SKM-1 treated with dmso at 0.1 percent for 144 hours (cell line): Measurements from ENCODE around the gene CEL.
"Not testable (repeated sequence)": the region's sequence is repeated elsewhere in the genome, so short reads cannot be mapped to it uniquely, and the experiment has no call there.

Experiments
- DNase-seq: peaks from one replicate; lab custom pipeline; 2025; ENCODE audit not compliant: unreplicated experiment; lab: John Stamatoyannopoulos, UW

Gene CEL

GRCh38 chr9:133046900-133047295 lies 14.9 kb upstream of the CEL start:
- DNase-seq, result no peak

- DNase-seq, result no peak
Measured at GRCh38 chr9:133048595-133048994, 13.2 kb upstream of the CEL start.

DNA sequence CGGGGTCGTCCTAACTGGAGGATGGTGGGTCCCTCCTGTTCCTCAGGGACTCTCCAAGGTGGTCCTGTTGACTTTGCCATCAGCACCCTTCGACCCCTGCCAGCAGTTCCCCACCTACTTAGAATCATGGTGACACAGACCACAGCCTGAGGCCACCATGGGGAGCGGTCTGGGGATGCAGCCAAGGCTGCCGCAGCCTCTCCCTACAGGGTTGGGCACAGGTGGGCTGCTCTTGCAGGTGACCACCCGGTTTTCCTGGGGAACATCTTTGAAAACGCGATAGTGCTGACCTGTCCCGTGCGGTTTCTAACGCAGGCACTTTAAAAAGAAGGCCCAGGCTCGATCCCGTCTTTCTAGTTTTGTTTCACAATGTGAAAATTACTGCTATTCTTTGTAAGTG lies 12.7 kb upstream of the CEL start:
- no peak for DNase-seq

DNA sequence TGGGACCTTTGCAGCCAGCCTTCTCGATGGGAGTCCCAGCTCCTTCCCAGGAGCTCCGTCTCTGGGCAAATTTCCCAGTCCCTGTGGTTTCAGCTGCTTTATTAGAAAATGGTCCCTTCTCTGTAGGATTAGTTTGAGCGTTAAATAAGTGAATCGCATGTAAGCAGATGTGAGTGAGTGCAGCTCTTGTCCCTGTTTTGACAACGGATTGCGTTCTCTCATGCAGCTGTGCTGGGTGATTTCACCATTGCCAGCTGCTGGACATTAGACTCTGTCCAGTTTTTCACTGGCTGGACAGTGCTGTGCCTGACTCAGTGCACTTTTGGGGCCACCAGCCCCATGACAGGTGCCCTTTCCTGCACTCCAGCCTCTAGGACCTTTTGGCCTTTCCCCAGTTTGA lies 11.6 kb upstream of the CEL start:
- DNase-seq, result no peak

DNA sequence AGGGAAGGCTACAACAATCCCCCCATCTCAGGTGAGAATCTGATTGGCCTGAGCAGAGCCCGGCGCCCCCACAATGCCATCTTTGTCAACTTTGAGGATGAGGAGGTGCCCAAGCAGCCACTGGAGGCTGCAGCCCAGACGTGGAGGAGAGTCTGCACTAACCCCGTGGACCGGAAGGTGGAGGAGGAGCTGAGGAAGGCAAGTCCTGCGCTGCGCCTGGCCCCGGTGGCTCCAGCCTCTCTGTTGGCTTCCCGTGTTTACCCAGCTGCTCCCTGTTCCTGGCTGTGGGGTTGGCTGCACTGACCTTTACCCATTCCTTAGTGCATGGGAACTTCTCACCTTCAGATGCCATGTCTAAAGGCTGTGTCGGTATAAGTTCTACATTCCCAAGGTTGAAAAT lies 11.0 kb upstream of the CEL start:
- DNase-seq, result no peak

- DNase-seq, result no peak
Measured at GRCh38 chr9:133051281-133051900, 10.4 kb upstream of the CEL start.

DNA sequence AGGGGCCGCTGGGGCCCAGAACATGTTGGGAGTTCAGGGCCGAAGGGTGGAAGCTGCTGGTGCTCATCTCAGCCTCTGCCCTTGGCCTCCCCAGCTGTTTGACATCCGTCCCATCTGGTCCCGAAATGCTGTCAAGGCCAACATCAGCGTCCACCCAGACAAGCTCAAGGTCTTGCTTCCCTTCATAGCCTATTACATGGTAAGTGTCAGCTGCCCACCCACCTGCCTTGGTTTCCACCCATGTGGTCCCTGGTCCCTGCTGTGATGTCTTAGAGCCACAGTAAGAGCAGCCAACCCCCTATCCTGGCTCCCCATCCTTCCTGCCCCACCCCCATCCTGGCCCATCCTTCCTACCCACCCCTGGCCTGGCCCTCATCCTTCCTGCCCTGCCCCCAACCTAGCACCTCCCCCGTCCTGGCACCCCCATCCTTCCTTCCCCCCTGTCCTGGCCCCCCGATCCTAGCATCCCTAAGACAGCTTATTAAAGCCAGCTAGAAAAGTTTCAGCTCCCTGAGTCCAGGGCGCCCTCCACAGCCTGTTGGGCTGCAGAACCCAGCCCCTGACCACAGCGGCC lies 9.7 kb upstream of the CEL start:
- DNase-seq, result no peak

DNA sequence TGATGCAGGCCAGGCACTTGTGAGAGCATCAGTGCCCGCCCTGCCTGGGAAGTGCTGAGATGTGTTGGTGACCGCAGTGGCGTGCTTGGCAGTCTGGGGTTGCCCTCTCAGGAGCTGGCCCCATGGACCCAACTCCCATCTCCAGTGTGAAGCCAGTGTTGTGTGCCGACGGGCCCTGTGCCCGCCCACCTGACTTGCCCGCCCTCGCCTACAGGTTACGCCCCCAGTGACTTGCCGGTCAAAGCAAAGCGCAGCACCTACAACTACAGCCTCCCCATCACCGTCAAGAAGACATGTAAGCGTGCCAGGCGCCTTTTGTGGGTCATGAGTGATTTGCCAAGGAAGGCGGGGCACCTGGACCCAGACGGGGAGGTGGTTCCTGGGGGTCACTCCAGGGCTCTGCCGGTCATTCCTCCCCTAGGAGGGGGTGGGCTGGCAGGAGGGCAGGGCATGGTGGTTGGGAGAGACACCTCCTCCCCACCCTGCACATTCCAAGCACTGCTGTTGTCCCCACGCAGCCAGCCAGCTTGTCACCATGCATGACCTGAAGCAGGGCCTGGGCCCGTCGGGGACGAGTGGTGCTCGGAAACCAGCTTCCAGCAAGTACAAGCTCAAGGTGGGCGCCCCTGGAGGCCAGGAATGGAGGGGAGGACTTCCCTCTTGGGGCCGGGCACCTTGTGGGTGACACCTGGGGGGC lies 7.4 kb upstream of the CEL start:
- DNase-seq, result no peak

GRCh38 chr9:133054966-133055365 lies 6.8 kb upstream of the CEL start:
- DNase-seq, result no peak

GRCh38 chr9:133055788-133056420 lies 5.9 kb upstream of the CEL start:
- DNase-seq, result no peak

DNA sequence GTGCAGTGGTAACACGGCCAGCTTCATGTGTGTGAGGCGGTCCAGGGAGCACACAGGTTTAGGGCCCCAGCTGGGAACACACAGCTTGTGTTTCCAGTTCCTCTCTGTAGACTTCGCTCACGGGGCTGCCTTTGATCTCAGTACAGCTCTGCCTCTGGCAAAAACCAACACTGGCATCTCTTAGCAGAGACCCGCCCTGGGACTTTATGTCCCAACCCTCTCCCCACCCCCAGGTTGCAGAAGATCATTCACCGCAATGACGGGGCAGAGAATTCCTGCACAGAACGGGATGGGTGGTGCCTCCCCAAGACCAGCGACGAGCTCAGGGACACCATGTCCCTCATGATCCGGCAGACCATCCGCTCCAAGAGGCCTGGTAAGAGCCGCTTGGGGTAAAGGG lies 5.2 kb upstream of the CEL start:
- DNase-seq, result no peak

DNA sequence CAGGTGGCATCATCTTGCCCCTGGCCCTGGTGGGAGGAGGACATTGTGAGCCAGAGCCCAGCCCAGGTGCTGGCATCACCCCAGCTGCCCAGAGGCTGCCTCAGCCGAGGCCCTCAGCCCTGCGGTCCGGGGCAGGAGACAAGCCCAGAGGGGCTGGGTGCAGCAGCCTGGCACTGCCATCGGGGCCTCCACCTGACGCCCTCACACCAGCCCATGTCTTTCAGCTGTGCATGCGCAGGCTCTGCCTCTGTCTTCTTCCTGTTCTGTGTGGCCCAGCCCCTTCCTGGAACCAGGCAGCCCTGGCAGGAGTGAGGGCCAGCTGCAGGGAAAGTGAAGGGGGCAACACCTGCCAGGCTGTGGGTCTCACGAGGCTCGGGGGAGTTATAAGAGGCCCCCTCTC lies 4.8 kb upstream of the CEL start:
- DNase-seq, result no peak

DNA sequence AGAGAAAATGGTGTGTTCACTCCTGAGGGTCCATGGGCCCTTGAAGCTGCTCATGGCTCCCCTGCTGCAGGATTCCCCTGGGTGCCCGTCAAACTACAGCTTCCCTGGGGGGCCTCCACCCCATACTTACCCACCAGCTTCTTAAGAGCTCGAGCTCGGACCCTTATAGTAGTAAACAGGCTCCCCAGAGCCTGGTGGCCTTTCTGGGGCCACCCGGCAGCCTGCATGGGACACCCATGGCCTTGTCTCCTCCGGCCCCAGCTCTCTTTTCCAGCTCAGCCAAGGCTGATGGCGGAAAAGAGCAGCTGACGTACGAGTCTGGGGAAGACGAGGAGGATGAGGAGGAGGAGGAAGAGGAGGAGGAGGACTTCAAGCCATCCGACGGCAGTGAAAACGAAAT lies 4.2 kb upstream of the CEL start:
- no peak for DNase-seq

DNA sequence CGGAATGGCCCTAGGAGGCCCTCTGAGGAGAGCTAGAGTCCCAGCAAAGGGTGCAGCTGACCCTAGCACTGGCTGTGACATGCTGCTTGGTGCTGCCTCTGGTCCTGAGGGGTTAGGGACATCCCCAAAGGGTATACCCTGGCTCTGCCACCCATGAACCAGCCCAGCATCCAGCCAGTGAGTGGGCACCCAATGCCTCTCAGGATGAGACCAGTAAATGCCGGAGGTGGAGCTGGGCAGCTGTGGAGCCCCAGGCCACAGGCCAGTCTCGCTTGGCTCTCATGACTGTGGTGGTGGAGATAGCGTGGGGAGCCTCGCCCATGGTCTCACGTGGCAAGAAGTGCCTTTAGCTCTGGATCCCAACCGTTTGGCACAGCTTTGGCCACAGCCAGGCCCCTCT lies 3.7 kb upstream of the CEL start:
- DNase-seq, result no peak

- DNase-seq, result no peak
Measured at GRCh38 chr9:133058550-133059320, 3.0 kb upstream of the CEL start.

- no peak for DNase-seq
Measured at GRCh38 chr9:133059623-133060022, 2.2 kb upstream of the CEL start.

- DNase-seq, result no peak
Measured at GRCh38 chr9:133060417-133060841, 1.4 kb upstream of the CEL start.

GRCh38 chr9:133061019-133061763 lies 590 bp upstream of the CEL start:
- not testable (repeated sequence) for DNase-seq

DNA sequence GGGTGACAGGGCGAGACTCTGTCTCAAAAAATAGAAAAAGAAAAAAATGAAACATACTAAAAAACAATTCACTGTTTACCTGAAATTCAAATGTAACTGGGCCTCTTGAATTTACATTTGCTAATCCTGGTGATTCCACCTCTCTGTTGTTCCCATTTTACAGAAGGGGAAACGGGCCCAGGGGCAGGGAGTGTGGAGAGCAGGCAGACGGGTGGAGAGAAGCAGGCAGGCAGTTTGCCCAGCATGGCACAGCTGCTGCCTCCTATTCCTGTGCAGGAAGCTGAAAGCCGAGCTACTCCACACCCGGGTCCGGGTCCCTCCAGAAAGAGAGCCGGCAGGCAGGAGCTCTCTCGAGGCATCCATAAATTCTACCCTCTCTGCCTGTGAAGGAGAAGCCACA lies 788 bp downstream of the CEL start:
- not testable (repeated sequence) for DNase-seq

DNA sequence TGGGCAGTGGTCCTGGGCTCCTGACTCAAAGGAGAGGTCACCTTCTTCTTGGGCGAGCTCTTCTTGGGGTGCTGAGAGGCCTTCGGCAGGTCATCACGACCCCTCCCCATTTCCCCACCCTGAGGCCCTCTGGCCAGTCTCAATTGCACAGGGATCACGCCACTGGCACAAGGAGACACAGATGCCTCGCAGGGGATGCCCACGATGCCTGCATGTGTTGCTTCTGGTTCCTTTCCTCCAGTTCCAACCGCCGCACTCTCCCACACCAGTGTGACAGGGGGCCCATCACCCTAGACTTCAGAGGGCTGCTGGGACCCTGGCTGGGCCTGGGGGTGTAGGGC lies 1.3 kb downstream of the CEL start:
- DNase-seq, result no peak
